ENCODE data around the gene ZNF831.

The ZNF831 gene

GRCh38 chr20:59217173-59217572, 53.6 kb downstream of the ZNF831 start:
- Mint-ChIP-seq H3K27ac (no peak overlapping the region), H3K4me3 (no peak overlapping the region), H3K36me3 (ENCODE audit: low read depth) (peaks cover 9% of the 10 kb centered on the region), H3K4me1 (peaks cover 17% of the 10 kb centered on the region), H3K9me3 (no peaks in the 10 kb centered on the region), H3K27me3 (no peaks in the 10 kb centered on the region)
- DNase-seq (no peak), ATAC-seq (no peak)

GRCh38 chr20:59217794-59218280, 54.2 kb downstream of the ZNF831 start:
- Mint-ChIP-seq H3K36me3 (ENCODE audit: low read depth) (peaks cover 9% of the 10 kb centered on the region), H3K27ac (no peak overlapping the region)

GRCh38 chr20:59219211-59219610, 55.6 kb downstream of the ZNF831 start:
- H3K4me1 Mint-ChIP-seq, result peaks cover 32% of the 10 kb centered on the region
- peaks cover 8% of the 10 kb centered on the region for H3K36me3 Mint-ChIP-seq (ENCODE audit: low read depth)
- H3K9me3 Mint-ChIP-seq, result no peaks in the 10 kb centered on the region
- H3K27ac Mint-ChIP-seq, result no peak overlapping the region
- H3K27me3 Mint-ChIP-seq, result peaks cover 4% of the 10 kb centered on the region
- DNase-seq, result no peak
- H3K4me3 Mint-ChIP-seq, result no peak overlapping the region
- no peak for ATAC-seq

More at GRCh38 chr20:59217794-59218280, 54.2 kb downstream of the ZNF831 start:
- ATAC-seq, result no peak
- DNase-seq, result no peak
- Mint-ChIP-seq H3K4me1 (peaks cover 22% of the 10 kb centered on the region), H3K9me3 (no peaks in the 10 kb centered on the region), H3K27me3 (peaks cover 3% of the 10 kb centered on the region), H3K4me3 (no peak overlapping the region)

- Mint-ChIP-seq H3K27me3 (peaks cover 4% of the 10 kb centered on the region), H3K27ac (no peak overlapping the region), H3K36me3 (ENCODE audit: low read depth) (peaks cover 4% of the 10 kb centered on the region), H3K9me3 (no peaks in the 10 kb centered on the region), H3K4me1 (peaks cover 35% of the 10 kb centered on the region), H3K4me3 (no peak overlapping the region)
- DNase-seq (no peak), ATAC-seq (no peak)
These were observed 56.5 kb downstream of the ZNF831 start for GRCh38 chr20:59220161-59220560.

GRCh38 chr20:59221049-59221706, 57.6 kb downstream of the ZNF831 start:
- Mint-ChIP-seq H3K4me3 (no peak overlapping the region), H3K27me3 (peaks cover 4% of the 10 kb centered on the region), H3K36me3 (ENCODE audit: low read depth) (peaks cover 4% of the 10 kb centered on the region), H3K9me3 (no peaks in the 10 kb centered on the region), H3K27ac (peak overlapping the region; percentile 21), H3K4me1 (peaks cover 35% of the 10 kb centered on the region)
- DNase-seq (no peak), ATAC-seq (peak; percentile 47)

- H3K27ac Mint-ChIP-seq, result peak overlapping the region; percentile 21
- H3K4me1 Mint-ChIP-seq, result peaks cover 35% of the 10 kb centered on the region
- DNase-seq, result no peak
- H3K4me3 Mint-ChIP-seq, result peak overlapping the region; percentile 62
- H3K9me3 Mint-ChIP-seq, result no peaks in the 10 kb centered on the region
- H3K36me3 Mint-ChIP-seq (ENCODE audit: low read depth), result no peaks in the 10 kb centered on the region
- ATAC-seq, result no peak
- H3K27me3 Mint-ChIP-seq, result peaks cover 4% of the 10 kb centered on the region
These were observed 58.2 kb downstream of the ZNF831 start for GRCh38 chr20:59221707-59222252.

GRCh38 chr20:59222253-59223181, 58.9 kb downstream of the ZNF831 start:
- peaks cover 2% of the 10 kb centered on the region for H3K36me3 Mint-ChIP-seq (ENCODE audit: low read depth)
- peak; percentile 86 for ATAC-seq
- peak; percentile 93 for DNase-seq
- H3K9me3 Mint-ChIP-seq, result no peaks in the 10 kb centered on the region
- peak overlapping the region; percentile 73 for H3K4me3 Mint-ChIP-seq
- peak overlapping the region; percentile 63 for H3K27ac Mint-ChIP-seq
- H3K4me1 Mint-ChIP-seq, result peaks cover 35% of the 10 kb centered on the region
- peaks cover 4% of the 10 kb centered on the region for H3K27me3 Mint-ChIP-seq

GRCh38 chr20:59223182-59223601, 59.6 kb downstream of the ZNF831 start:
- H3K27me3 Mint-ChIP-seq, result peaks cover 4% of the 10 kb centered on the region
- H3K9me3 Mint-ChIP-seq, result no peaks in the 10 kb centered on the region
- DNase-seq, result no peak
- peak overlapping the region; percentile 73 for H3K4me3 Mint-ChIP-seq
- peaks cover 35% of the 10 kb centered on the region for H3K4me1 Mint-ChIP-seq
- no peak for ATAC-seq
- peaks cover 2% of the 10 kb centered on the region for H3K36me3 Mint-ChIP-seq (ENCODE audit: low read depth)
- H3K27ac Mint-ChIP-seq, result peak overlapping the region; percentile 63

- Mint-ChIP-seq H3K9me3 (peaks cover under 1% of the 10 kb centered on the region), H3K27me3 (peaks cover 4% of the 10 kb centered on the region), H3K4me1 (peaks cover 35% of the 10 kb centered on the region), H3K27ac (no peak overlapping the region), H3K4me3 (no peak overlapping the region), H3K36me3 (ENCODE audit: low read depth) (peaks cover 3% of the 10 kb centered on the region)
- DNase-seq, result no peak
- no peak for ATAC-seq
These were observed 60.1 kb downstream of the ZNF831 start for GRCh38 chr20:59223750-59224149.

GRCh38 chr20:59224236-59224635, 60.6 kb downstream of the ZNF831 start:
- no peak overlapping the region for H3K27ac Mint-ChIP-seq
- peaks cover 7% of the 10 kb centered on the region for H3K36me3 Mint-ChIP-seq (ENCODE audit: low read depth)
- peaks cover 35% of the 10 kb centered on the region for H3K4me1 Mint-ChIP-seq

GRCh38 chr20:59230385-59230784, 66.8 kb downstream of the ZNF831 start:
- Mint-ChIP-seq H3K9me3 (peaks cover 3% of the 10 kb centered on the region), H3K4me3 (no peak overlapping the region), H3K36me3 (ENCODE audit: low read depth) (peaks cover 8% of the 10 kb centered on the region), H3K27me3 (no peaks in the 10 kb centered on the region), H3K4me1 (peaks cover 13% of the 10 kb centered on the region), H3K27ac (no peak overlapping the region)
- DNase-seq, result no peak
- no peak for ATAC-seq

More at GRCh38 chr20:59224236-59224635, 60.6 kb downstream of the ZNF831 start:
- Mint-ChIP-seq H3K27me3 (peaks cover 4% of the 10 kb centered on the region), H3K9me3 (peaks cover 3% of the 10 kb centered on the region), H3K4me3 (no peak overlapping the region)
- ATAC-seq (no peak), DNase-seq (no peak)

- no peak for ATAC-seq
These were observed 67.6 kb downstream of the ZNF831 start for GRCh38 chr20:59231124-59231804.

GRCh38 chr20:59232618-59233017, 69.0 kb downstream of the ZNF831 start:
- Mint-ChIP-seq H3K27ac (no peak overlapping the region), H3K36me3 (ENCODE audit: low read depth) (peaks cover 8% of the 10 kb centered on the region), H3K9me3 (peaks cover 3% of the 10 kb centered on the region), H3K27me3 (no peaks in the 10 kb centered on the region), H3K4me1 (peaks cover 21% of the 10 kb centered on the region), H3K4me3 (no peak overlapping the region)
- ATAC-seq (peak; percentile 15), DNase-seq (no peak)

More at GRCh38 chr20:59231124-59231804, 67.6 kb downstream of the ZNF831 start:
- DNase-seq, result no peak
- H3K9me3 Mint-ChIP-seq, result peaks cover 3% of the 10 kb centered on the region
- no peak overlapping the region for H3K4me3 Mint-ChIP-seq
- H3K4me1 Mint-ChIP-seq, result peaks cover 19% of the 10 kb centered on the region
- H3K36me3 Mint-ChIP-seq (ENCODE audit: low read depth), result peaks cover 8% of the 10 kb centered on the region
- no peaks in the 10 kb centered on the region for H3K27me3 Mint-ChIP-seq
- no peak overlapping the region for H3K27ac Mint-ChIP-seq

GRCh38 chr20:59235226-59235625, 71.6 kb downstream of the ZNF831 start:
- ATAC-seq (no peak), DNase-seq (no peak)
- Mint-ChIP-seq H3K4me3 (no peak overlapping the region), H3K4me1 (peaks cover 21% of the 10 kb centered on the region), H3K27ac (peak overlapping the region; percentile 31), H3K36me3 (ENCODE audit: low read depth) (peaks cover 6% of the 10 kb centered on the region), H3K27me3 (no peaks in the 10 kb centered on the region), H3K9me3 (no peaks in the 10 kb centered on the region)

All from activated naive CD8-positive, alpha-beta T cell treated with anti-CD3 and anti-CD28 coated beads, Interleukin-2, amount 50 U/mL, for 24 hours (primary cell).